ENCODE measurements around the gene DMXL2.
"Not testable (repeated sequence)": the region's sequence is repeated elsewhere in the genome, so short reads cannot be mapped to it uniquely, and the experiment has no call there.

Gene DMXL2, protein sequence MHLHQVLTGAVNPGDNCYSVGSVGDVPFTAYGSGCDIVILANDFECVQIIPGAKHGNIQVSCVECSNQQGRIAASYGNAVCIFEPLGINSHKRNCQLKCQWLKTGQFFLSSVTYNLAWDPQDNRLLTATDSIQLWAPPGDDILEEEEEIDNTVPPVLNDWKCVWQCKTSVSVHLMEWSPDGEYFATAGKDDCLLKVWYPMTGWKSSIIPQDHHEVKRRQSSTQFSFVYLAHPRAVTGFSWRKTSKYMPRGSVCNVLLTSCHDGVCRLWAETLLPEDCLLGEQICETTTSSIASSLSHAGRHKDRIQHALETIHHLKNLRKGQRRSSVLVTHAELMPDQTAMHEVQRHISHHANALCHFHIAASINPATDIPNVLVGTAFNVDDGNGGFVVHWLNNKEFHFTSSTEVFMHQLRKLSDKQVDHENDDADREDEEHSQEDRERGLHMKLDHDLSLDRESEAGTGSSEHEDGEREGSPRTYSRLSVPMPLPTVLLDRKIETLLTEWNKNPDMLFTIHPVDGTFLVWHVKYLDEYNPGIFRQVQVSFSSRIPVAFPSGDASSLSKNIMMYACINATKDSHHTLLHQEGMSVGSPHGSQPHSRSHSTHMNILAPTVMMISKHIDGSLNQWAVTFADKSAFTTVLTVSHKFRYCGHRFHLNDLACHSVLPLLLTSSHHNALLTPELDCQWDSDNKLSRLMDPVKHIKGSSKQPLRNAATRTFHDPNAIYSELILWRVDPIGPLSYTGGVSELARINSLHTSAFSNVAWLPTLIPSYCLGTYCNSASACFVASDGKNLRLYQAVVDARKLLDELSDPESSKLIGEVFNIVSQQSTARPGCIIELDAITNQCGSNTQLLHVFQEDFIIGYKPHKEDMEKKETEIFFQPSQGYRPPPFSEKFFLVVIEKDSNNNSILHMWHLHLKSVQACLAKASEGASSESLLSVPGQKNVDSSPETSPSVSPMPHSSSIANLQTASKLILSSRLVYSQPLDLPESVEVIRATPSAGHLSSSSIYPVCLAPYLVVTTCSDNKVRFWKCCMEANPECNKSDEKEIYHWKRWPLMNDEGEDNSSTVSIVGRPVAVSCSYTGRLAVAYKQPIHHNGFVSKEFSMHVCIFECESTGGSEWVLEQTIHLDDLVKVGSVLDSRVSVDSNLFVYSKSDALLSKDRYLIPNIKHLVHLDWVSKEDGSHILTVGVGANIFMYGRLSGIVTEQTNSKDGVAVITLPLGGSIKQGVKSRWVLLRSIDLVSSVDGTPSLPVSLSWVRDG (N-terminal part only)

DNA sequence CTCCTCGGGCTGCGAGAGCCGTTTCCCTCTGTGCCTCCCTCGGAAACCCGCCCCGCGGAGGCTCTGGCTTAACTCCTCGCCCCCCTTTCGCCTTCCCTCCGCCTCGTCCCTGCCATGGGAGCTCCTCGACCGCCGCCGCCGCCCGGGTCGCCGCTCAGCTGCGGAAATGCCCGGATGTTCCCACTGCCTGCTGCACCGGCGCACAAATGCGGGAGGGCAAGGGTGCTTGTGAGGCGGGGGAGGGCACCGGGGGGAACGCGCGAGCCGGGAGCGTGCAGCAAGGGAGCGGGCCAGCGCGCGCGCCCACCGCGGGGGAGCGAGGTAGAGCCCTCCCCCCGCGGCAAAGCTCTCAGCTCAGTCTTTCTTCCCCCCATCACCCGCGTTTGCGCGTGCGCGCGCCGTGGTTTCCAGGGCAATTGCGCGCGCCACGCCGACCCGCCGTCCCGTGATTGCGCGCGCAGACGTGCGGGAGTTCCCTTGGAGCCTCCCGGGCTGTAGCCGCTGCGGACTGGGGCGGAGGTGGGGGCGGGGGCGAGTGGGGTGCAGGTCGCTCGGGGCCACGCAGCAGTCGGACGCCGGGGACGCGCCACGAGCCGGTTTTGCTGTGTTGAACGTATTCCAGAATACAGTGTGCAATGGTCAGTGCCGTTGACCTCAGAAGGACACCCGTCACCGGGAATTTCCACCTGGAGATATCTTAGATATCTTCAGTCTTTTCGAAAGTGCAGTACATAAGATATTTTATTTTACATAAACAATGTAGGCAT lies at the start of gene DMXL2:
Gene DMXL2 (minus strand): TSS at position 168 of the 767 bp plus-strand sequence. CDS start 226 bp downstream, outside the sequence.
- DNase-seq (ENCODE audit: low spot score): peak; percentile 86
- FAIRE-seq: peak; percentile 23

DNA sequence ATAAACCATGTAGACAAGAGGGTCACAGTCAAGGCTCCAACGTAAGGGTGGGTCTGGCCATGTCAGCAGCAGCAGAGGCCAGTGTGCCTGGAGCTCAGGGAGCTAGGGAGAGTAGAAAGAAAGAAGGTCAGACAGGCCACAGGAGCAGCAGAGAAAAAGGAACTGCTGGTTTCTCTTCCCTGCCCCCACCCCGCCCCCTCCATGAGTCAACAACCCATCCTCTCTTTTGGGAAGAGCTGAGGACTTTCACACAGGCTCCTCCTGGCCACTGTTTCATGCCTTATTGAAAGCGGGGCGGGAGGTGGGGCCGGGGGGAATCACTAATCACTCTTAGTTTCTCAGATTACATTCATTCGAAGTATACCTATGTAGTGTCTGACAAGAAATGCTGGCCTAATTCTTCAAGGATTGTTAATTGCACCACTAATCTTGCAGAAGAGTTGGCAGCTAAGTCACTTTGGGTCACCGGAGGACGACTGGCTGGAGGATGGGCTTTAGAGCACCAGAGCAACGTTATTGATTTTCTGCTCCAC lies 49.6 kb upstream of the DMXL2 start:
- FAIRE-seq (no peak), DNase-seq (ENCODE audit: low spot score) (peak; percentile 10)

DNA sequence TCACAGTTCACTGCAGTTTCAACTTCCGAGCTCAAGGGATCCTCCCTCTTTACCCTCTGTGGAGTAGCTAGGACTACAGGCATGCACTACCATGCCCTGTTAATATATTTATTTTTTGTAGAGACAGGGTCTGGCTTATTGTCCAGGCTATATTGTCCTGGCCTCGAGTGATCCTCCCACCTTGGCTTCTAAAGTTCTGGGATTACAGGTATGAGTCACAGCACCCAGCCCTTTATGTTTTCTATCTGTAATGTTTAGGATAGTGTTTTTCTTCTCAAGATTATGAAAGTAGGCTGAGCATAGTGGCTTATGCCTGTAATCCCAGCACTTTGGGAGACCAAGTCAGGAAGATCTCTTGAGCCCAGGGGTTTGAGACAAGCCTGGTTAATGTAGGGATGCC lies 46.8 kb upstream of the DMXL2 start:
- DNase-seq (ENCODE audit: low spot score) (no peak), FAIRE-seq (no peak)

DNA sequence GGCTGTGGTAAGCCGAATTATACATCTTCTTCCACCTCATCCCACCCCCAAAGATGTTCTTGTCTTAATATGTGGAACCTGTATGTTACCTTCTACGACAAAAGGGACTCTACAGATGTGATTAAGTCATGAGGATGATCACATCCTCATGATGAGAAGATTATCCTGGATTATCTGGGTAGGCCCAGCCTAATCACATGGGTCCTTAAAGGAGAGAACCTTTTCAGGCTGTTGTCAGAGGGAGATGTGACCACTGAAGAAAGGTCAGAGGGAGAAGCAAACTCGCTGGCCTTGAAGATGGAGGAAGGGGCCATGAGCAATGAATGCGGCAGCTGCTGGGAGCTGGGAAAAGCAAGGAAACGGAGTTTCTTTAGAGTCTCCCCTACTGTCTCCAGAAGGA lies 45.9 kb upstream of the DMXL2 start:
- FAIRE-seq (no peak), DNase-seq (ENCODE audit: low spot score) (no peak)

DNA sequence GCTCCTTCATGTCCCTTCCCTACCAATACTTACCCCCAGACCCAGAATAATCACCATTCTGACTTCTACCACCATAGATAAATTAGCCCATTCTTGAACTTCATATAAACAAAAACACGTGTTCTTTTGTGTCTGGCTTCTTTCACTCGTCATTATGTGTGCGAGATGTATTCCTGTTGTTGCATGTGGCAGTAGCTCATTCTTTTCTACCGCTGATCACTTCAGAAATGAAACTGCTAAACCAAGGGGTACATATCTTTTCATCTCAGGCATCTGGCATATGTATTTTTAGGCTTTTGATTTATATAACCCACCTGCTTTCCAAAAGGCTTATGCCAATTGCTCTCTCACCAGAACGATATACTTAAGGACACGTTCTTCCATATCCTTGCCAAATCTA lies 44.9 kb upstream of the DMXL2 start:
- no peak for FAIRE-seq
- DNase-seq (ENCODE audit: low spot score): no peak

DNA sequence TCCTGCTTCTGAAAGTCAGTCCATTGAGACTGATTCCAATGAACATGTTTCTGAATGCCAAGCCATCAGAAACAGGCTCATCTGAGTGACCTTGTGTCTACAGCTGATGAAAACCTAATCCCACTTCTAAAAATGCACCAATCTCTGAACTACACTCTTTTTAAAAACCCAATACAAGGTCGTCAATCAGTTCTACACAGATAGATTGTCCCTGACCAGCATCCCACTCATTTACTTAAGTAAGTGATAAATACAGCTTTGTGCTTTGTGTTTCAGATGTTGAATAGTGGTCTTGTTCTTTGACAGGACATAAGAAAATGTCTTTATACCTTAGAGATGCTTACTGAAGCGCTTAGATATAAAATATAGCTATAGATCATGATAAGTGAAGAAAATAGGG lies 38.5 kb upstream of the DMXL2 start:
- DNase-seq (ENCODE audit: low spot score) (no peak), FAIRE-seq (no peak)

DNA sequence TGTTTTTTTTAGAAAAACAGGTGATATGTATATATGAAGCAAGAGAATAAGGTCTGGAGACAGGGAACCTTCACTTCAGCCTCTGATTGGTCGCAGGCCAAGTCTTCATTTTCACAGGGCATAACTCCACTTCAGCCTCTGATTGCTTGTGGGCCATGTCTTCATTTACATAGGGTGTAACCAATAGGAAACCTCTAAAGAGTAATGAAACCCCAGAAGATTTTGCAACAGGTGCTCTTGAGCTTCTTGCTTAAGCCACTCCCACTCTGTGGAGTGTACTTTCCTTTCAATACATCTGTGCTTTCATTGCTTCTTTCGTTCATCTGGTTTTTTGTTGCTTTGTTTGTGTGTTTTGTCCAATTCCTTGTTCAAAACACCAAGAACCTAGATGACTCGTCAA lies 36.1 kb upstream of the DMXL2 start:
- no peak for FAIRE-seq
- no peak for DNase-seq (ENCODE audit: low spot score)

DNA sequence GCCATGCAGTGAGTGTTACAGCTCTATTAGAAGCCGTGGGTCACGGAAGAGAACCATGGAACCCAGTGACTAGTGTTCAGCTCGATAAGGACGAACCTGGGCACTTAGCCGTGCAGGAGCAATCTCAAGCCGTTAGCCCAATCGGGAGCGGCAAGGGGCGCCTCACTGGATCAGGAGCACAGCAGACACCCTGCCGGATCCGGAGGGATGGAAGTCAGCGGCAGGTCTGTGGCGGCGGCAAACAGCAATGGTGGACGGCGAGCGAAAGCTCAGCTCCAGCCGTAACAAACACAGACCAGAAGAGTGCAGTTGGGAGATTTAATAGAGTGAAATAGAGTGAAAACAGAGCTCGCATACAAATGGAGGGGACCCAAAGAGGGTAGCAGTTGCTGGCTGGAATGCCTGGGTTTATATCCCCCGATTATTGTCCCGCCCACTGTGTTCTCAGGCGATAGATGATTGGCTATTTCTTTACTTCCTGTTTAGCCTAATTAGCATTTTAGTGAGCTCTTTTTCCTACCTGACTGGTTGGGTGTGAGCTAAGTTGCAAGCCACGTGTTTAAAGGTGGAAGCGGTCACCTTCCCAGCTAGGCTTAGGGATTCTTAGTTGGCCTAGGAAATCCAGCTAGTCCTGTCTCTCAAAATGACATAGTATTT lies 33.0 kb upstream of the DMXL2 start:
- not testable (repeated sequence) for DNase-seq (ENCODE audit: low spot score); FAIRE-seq

DNA sequence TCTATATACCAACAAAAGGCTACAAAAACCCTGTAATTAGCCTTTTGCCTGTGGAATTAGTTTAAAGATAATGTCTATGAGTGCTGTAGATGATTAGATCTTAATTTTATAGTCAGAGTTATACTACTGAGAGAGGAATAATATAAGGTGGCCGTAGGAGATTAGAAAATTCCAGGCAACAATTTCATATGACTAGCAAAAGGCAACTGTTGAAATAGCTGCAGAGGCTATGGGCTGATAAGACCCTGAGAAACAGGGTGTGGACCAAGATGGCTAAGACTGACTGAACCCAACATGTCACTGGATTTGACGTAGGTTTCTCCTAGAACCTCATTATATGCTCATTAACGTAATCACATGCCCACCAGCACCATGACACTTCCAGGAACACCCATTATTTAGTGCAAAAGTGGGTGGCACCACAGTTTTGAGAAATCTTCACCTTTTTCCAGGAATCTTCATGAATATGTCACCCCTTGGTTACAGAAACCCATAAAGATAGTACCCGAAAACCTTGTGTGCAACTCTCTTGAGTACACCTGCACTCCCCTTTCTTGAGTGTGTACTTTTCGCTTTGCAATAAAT lies 29.6 kb upstream of the DMXL2 start:
- no peak for DNase-seq (ENCODE audit: low spot score)

DNA sequence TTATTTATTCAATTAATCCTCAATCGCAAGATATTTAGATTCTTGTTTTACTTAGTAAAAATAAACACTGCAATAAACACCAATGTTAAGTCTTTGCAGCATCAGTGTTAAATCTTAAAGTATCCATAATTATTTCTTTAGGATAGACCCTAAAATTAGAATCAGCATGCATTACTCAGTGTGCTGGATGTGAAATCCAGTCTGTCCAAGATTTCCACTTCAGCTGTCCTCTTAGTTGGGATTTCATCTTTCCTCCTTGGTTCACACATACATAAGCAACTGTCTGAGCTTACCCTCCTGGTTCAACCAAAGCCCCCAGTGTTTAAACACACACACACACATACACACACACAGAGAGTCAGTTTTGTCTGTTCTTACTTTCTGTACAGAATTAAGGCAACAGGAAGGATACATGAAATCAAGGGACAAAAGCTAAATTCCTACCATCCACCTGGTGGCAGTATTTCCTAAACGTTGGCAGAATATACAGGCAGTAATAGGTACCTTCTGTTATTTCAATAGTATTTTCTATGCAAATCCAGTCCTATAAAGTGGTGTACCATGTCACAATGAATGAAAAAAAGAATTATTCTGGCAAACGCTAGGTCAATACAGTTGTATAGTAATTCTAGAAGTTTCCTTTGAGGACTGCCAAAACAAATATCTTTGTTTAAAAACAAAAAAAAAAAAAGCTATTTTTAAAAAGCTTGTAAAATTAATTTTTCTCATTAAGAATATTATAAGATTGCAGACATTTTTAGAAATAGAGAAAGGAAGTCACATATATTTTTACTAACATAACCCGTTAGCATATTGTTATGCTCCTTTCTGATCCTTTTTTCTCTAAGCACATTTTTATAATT lies 27.3 kb upstream of the DMXL2 start:
- DNase-seq (ENCODE audit: low spot score): peak; percentile 45
- no peak for FAIRE-seq

More for the DNA sequence above, 29.6 kb upstream of the DMXL2 start:
- no peak for FAIRE-seq

DNA sequence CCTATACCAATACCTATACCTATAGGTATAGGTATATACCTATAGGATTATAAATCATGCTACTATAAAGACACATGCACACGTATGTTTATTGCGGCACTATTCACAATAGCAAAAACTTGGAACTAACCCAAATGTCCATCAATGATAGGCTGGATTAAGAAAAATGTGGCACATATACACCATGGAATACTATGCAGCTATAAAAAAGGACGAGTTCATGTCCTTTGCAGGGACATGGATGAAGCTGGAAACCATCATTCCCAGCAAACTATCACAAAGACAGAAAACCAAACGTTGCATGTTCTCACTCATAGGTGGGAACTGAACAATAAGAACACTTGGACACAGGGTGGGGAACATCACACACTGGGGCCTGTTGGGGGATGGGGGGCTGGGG lies 26.1 kb upstream of the DMXL2 start:
- not testable (repeated sequence) for FAIRE-seq; DNase-seq (ENCODE audit: low spot score)

DNA sequence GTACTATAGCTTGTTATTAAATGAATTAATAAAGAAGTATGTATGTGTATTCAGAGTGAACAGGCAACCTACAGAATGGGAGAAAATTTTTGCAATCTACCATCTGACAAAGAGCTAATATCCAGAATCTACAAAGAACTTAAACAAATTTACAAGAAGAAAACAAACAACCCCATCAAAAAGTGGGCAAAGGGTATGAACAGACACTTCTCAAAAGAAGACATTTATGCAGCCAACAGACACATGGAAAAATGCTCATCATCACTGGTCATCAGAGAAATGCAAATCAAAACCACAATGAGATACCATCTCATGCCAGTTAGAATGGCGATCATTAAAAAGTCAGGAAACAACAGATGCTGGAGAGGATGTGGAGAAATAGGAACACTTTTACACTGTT lies 25.5 kb upstream of the DMXL2 start:
- not testable (repeated sequence) for DNase-seq (ENCODE audit: low spot score); FAIRE-seq

DNA sequence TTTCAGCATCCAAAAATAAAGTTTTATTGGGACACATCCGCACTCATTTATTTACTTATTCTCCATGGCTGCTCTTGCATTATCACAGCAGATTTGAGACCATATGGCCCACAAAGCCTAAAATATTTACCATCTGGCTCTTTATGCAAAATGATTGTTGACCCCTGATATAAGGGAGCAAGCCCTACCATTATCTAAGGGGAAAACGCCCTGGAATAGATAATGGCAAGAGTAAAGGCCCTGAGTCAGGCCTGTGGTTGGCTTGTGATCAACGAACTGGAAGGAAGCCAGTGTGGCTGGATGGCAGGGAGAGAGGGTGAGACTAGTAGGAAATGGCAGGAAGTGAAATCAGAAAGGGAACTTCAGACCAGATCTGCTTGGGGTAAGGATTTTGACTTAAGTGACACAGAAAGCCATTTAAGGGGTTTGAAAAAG lies 24.6 kb upstream of the DMXL2 start:
- DNase-seq (ENCODE audit: low spot score): peak; percentile 35
- no peak for FAIRE-seq

DNA sequence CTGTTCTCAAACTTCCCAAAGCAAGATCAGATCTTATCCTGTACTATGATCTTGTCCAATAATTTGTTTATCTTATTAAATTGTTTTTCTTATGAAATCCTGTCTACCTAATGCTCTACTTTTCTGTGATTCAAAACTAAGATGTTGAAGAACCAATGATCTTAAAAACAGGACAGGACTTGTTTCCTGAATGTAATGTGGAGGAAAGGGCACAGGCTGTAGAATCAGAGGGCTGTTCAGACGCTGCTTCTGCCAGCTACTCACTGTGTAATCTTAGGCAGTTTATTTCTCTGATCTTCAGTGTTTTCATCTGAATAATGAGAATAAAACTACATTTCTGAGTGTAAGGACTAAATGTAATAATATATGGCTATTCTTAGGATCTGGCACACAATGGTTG lies 20.1 kb upstream of the DMXL2 start:
- no peak for DNase-seq (ENCODE audit: low spot score)
- no peak for FAIRE-seq

DNA sequence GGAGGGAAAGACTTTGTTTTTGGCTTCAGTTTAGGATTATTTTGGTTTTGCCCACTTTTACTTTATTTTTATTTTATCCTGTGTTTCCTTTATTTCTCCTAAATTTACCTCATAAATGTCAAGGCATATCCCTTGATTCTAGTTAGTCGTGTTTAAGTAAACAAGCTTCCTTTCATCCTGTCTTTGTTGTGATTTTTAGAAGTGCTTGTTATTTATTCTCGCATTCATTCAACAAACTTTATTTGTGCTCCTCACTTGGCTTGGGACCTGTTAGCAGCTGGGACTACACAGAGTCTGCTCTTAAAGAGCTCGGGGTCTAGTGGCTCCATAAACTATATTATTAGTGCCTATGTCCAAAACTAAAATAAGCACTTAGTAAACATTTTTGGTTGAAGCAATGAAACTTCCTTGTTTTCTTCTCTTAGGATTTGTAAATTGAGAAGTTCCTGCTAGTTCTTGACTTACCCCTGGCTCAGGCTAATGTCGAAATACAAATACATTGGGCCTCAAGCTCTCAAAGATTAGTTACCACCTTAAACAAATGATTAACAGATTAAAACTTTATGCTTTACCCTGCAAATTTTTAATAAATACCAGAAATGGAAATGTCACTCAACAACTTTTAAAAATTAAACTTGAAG lies 19.0 kb upstream of the DMXL2 start:
- no peak for DNase-seq (ENCODE audit: low spot score)
- no peak for FAIRE-seq

DNA sequence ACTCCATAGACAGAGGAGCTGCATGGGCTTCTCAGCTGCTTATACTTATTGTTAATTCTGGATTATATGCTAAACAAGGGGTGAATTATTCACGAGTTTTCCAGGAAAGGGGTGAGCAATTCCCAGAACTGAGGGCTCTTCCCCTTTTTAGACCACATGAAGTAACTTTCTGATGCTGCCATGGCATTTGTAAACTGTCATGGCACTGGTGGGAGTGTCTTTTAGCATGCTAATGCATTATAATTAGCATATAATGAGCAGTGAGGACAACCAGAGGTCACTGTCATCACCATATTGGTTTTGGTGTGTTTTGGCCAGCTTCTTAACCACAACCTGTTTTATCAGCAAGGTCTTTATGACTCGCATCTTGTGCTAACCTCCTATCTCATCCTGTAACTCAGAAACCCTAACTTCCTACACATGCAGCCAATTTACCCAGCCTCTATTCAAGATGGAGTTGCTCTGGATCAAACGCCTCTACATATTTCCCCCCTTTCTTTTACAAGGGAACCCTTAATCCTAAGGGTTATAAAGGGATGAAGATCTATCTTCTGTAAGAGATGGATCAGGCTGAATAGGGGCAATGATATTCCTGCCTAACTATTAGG lies 12.1 kb upstream of the DMXL2 start:
- FAIRE-seq: no peak
- DNase-seq (ENCODE audit: low spot score): no peak

DNA sequence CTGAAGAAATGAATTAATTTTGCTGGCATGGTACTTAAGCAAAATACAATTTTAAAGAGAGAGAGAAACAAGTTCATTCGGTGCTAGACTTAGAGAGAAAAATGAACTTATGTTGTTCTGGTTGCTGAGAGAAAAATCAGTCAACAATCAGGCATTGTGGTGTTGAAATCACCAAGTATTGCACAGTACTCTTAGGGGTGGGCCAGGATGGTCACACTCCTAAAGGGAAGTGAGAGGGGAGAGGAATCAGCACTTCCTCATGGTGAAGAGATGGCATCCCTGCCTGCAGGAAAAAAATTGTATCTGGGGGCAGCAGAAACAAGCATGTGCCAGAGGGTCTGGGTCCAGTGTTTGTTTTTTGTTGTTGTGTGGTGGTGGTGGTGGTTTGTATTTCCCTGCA lies 7.0 kb upstream of the DMXL2 start:
- no peak for DNase-seq (ENCODE audit: low spot score)
- no peak for FAIRE-seq

DNA sequence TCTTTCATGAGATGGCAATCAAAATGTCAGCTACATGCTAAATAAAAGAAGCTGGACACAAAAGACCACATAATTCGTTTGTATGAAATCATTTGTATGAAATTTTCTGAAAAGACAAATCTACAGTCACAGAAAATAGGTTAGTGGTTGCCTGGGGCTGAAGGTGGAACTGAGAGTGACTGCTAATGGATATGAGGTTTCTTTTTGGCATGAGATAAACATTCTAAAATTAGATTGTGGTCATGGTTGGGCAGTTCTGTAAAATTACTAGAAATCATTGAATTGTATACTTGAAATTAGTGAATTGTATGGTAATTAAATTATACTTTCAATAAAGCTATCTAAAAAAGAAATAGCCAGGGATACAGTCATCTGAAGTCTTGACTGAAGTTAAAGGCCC lies 2.7 kb upstream of the DMXL2 start:
- no peak for DNase-seq (ENCODE audit: low spot score)
- FAIRE-seq: no peak

Data from urothelium cell line (cell line).